Upper lobe of left lung (tissue), 4 donors: ENCODE results near the gene ZMYM3.

Source experiments
- CTCF ChIP-seq, 6 experiments: fragments of 450-650 bp in 4 of 6; fragments of 200-600 bp in 2 of 6; sonication (generic) in 2 of 6; IDR thresholded peaks; one replicate each; pipeline ENCODE4 v1.5.1; 2016 to 2019; ENCODE audit warnings: antibody characterized with exemption in 6 of 6
- EP300 ChIP-seq, 4 donors: sonication (generic); formaldehyde crosslinking; IDR thresholded peaks; one replicate each; pipeline ENCODE4 v1.5.1; 2017; ENCODE audit warnings: antibody characterized with exemption in 4 of 4, control low read depth in 2 of 4
- POLR2A ChIP-seq, 4 donors: fragments of 450-650 bp; IDR thresholded peaks; one replicate each; pipeline ENCODE4 v1.5.1; 2016 to 2017; ENCODE audit warnings: antibody characterized with exemption in 4 of 4, mild to moderate bottlenecking in 2 of 4

GRCh38 chrX:71222929-71223328 is 31.0 kb downstream of the ZMYM3 start, which contains the start of gene GJB1:
- TF ChIP-seq POLR2A (IDR thresholded peaks at IDR 0.05) (no peak), CTCF (IDR thresholded peaks at IDR 0.05) (no peak), EP300 (IDR thresholded peaks at IDR 0.05) (no peak)
